NOMO-1 treated with DMSO at 0.1 percent for 48 hours (cell line): Measurements from ENCODE around the gene DDOST.
"Not testable (repeated sequence)": the region's sequence is repeated elsewhere in the genome, so short reads cannot be mapped to it uniquely, and the experiment has no call there.

Experiments
- DNase-seq: peaks from one replicate; lab custom pipeline; 2025; ENCODE audit not compliant: unreplicated experiment; lab: John Stamatoyannopoulos, UW

DDOST gene

GRCh38 chr1:20626524-20626923 lies 34.6 kb downstream of the DDOST start:
- DNase-seq, result no peak

GRCh38 chr1:20626098-20626427 lies 35.1 kb downstream of the DDOST start:
- no peak for DNase-seq

GRCh38 chr1:20625176-20626097 lies 35.7 kb downstream of the DDOST start:
- DNase-seq, result peak; percentile 1

GRCh38 chr1:20624709-20625108 lies 36.5 kb downstream of the DDOST start:
- DNase-seq, result no peak

GRCh38 chr1:20621012-20621411 lies 40.2 kb downstream of the DDOST start:
- no peak for DNase-seq

GRCh38 chr1:20619999-20620398 lies 41.2 kb downstream of the DDOST start:
- DNase-seq, result no peak

GRCh38 chr1:20618550-20618949 lies 42.6 kb downstream of the DDOST start:
- no peak for DNase-seq

- DNase-seq, result no peak
Observed at GRCh38 chr1:20616847-20617487, 44.2 kb downstream of the DDOST start.

GRCh38 chr1:20615946-20616846 lies 45.0 kb downstream of the DDOST start:
- no peak for DNase-seq

GRCh38 chr1:20614131-20614579 lies 47.0 kb downstream of the DDOST start:
- DNase-seq, result no peak

- DNase-seq, result no peak
Observed at GRCh38 chr1:20612221-20612746, 48.9 kb downstream of the DDOST start.

- no peak for DNase-seq
Observed at GRCh38 chr1:20611652-20612051, 49.5 kb downstream of the DDOST start.

- no peak for DNase-seq
Observed at GRCh38 chr1:20610970-20611369, 50.2 kb downstream of the DDOST start.

- no peak for DNase-seq
Observed at GRCh38 chr1:20609541-20609940, 51.6 kb downstream of the DDOST start.

GRCh38 chr1:20606801-20607570 lies 54.2 kb downstream of the DDOST start:
- not testable (repeated sequence) for DNase-seq

- peak; percentile 69 for DNase-seq
Observed at GRCh38 chr1:20604678-20605077, 56.5 kb downstream of the DDOST start.

GRCh38 chr1:20603504-20604464 lies 57.4 kb downstream of the DDOST start:
- no peak for DNase-seq

- no peak for DNase-seq
Observed at GRCh38 chr1:20602851-20603450, 58.2 kb downstream of the DDOST start.
